ENCODE measurements around the gene SEMA4G.

DNA sequence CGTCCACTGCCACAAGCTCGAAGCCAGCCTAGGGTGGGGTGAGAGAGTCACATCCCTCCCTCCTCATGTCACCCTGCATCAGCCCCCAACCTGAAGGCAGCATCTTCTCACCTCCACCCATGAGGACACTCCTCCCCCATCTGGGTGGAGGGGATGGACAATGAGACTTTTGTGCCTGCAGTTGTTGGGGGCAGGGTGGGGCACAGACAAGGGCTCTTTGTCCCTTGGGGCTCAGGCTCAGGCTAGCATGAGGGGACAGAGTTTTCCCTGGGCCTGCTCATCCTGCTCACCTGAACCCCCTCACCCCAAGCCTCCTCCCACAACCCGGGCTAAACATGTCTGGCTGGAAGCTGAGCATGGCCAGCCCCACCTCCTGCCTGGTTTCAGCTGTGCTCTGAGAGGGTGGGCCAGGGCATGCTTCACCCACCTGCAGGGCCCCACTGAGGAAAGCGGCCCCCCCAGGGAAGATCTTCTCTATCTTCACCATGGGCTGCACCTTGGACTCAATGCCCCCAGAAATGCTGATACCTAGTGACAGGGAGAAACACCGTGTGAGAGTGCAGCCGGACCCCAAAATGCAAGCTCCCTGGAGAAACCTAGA is 39.6 kb downstream of the SEMA4G start:
- TF ChIP-seq, protein P1, sequence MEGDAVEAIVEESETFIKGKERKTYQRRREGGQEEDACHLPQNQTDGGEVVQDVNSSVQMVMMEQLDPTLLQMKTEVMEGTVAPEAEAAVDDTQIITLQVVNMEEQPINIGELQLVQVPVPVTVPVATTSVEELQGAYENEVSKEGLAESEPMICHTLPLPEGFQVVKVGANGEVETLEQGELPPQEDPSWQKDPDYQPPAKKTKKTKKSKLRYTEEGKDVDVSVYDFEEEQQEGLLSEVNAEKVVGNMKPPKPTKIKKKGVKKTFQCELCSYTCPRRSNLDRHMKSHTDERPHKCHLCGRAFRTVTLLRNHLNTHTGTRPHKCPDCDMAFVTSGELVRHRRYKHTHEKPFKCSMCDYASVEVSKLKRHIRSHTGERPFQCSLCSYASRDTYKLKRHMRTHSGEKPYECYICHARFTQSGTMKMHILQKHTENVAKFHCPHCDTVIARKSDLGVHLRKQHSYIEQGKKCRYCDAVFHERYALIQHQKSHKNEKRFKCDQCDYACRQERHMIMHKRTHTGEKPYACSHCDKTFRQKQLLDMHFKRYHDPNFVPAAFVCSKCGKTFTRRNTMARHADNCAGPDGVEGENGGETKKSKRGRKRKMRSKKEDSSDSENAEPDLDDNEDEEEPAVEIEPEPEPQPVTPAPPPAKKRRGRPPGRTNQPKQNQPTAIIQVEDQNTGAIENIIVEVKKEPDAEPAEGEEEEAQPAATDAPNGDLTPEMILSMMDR (IDR thresholded peaks at IDR 0.05) = no peak
- TF ChIP-seq POLR2A (IDR thresholded peaks at IDR 0.05) = no peak
